PC-9 (cell line): Measurements from ENCODE around the gene SUSD5. TPM values are rescaled to one million over a fixed set of nuclear protein-coding genes. Genes with fewer than 3 reads are reported as not detected.
"Not testable (repeated sequence)": the region's sequence is repeated elsewhere in the genome, so short reads cannot be mapped to it uniquely, and the experiment has no call there.

Experiments
- BruUV-seq: library from RNA; stranded (reverse); fragments of 400-500 nt; replicated peaks from 2 replicates; lab custom pipeline; 2021; lab: Mats Ljungman, UMichigan
- CTCF ChIA-PET: fragments of 300-600 bp; sonication (Branson Sonifier 250); formaldehyde crosslinking; loops from one replicate; lab custom pipeline; 2022; ENCODE audit warnings: antibody characterized with exemption; lab: Charles Lee
- POLR2A ChIA-PET: fragments of 300-600 bp; sonication (Branson Sonifier 250); formaldehyde crosslinking; loops from one replicate; lab custom pipeline; 2022; ENCODE audit warnings: antibody characterized with exemption; ENCODE audit not compliant: unreplicated experiment; lab: Charles Lee
- DNase-seq, 2 experiments: peaks; one replicate each; pipeline versions ENCODE4 v3.0.0 to v3.0.0-alpha.2; 2015 to 2022; ENCODE audit warnings: mixed read lengths in 1 of 2
- H2AFZ ChIP-seq: fragments of 200-600 bp; sonication (generic); 2 replicates; pipeline ENCODE4 v1.8.1; 2017; ENCODE audit warnings: antibody characterized with exemption
- H3F3A ChIP-seq: fragments of 200-600 bp; sonication (generic); 2 replicates; pipeline ENCODE4 v1.8.1; 2017; ENCODE audit warnings: antibody characterized with exemption, mild to moderate bottlenecking, low read depth; ENCODE audit not compliant: insufficient read depth
- H3K27ac ChIP-seq: fragments of 200-600 bp; sonication (generic); 2 replicates; pipeline ENCODE4 v1.6.1; 2016; ENCODE audit warnings: mixed run types
- H3K27me3 ChIP-seq: fragments of 200-600 bp; sonication (generic); 2 replicates; pipeline ENCODE4 v1.6.1; 2016; ENCODE audit warnings: low read depth, mixed run types; ENCODE audit not compliant: insufficient read depth
- H3K36me3 ChIP-seq: fragments of 200-600 bp; sonication (generic); 2 replicates; pipeline ENCODE4 v1.6.1; 2016; ENCODE audit warnings: low read depth, mixed run types
- H3K4me1 ChIP-seq: fragments of 200-600 bp; sonication (generic); replicated peaks from 2 replicates; pipeline ENCODE4 v1.6.1; 2016; ENCODE audit warnings: mixed run types; ENCODE audit not compliant: insufficient read depth
- H3K4me2 ChIP-seq: fragments of 200-600 bp; sonication (generic); 2 replicates; pipeline ENCODE4 v1.6.1; 2017; ENCODE audit warnings: mixed run types
- H3K4me3 ChIP-seq: fragments of 200-600 bp; sonication (generic); 2 replicates; pipeline ENCODE4 v1.6.1; 2016; ENCODE audit warnings: mixed run types
- H3K79me2 ChIP-seq: fragments of 200-600 bp; sonication (generic); 2 replicates; pipeline ENCODE4 v1.6.1; 2017; ENCODE audit warnings: low read depth, mixed run types
- H3K9me2 ChIP-seq: fragments of 200-600 bp; sonication (generic); 2 replicates; pipeline ENCODE4 v1.8.1; 2017; ENCODE audit warnings: mild to moderate bottlenecking; ENCODE audit not compliant: insufficient read depth
- H3K9me3 ChIP-seq: fragments of 200-600 bp; sonication (generic); 2 replicates; pipeline ENCODE4 v1.8.1; 2016; ENCODE audit warnings: low read depth; ENCODE audit not compliant: insufficient read depth
- H4K20me1 ChIP-seq: fragments of 200-600 bp; sonication (generic); 2 replicates; pipeline ENCODE4 v1.8.1; 2017; ENCODE audit not compliant: insufficient read depth
- EZH2 ChIP-seq: fragments of 200-600 bp; sonication (generic); IDR thresholded peaks from 2 replicates; pipeline ENCODE4 v1.8.0; 2017; ENCODE audit warnings: antibody characterized with exemption, low read depth
- intact Hi-C: fragments of 100-400 bp; cut with micrococcal nuclease; formaldehyde crosslinking; loops from one replicate; pipeline ENCODE4 v1.10.0; 2022; ENCODE audit not compliant: unreplicated experiment
- total RNA-seq: library from RNA; stranded (reverse); gene quantifications from 2 replicates; pipeline ENCODE4 v1.2.3, GENCODE V29; 2021
- TF ChIP-seq, protein P1 (sequence below): fragments of 200-600 bp; sonication (generic); conservative IDR thresholded peaks from 2 replicates; pipeline ENCODE4 v1.6.1; 2017; ENCODE audit warnings: mixed run types, antibody characterized with exemption, mild to moderate bottlenecking, moderate library complexity

SUSD5 gene
- total RNA-seq, 1 experiment from 2014 or later = 0.35 TPM

DNA sequence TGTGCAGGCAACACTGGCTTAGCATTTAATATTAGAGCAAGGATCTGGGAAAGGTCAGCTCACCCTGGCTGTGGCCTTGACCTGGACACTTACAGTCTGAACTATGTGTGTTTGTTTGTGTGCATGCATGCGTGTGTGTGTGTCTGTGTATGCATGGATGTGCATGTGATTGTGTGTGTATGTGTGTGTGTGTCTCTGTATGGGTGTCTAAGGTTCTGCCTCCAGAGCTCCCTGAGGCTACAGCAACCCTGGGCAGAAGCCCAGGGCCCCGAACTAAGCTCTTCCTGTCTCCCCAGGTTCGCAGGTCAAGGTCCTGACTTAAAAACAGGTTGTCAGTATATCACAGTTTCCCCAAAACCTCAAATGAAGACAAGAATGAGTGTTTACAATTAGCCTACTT is 51.3 kb downstream of the SUSD5 start:
- H4K20me1 ChIP-seq = no peaks in the 10 kb centered on the region
- H3K9me3 ChIP-seq = no peaks in the 10 kb centered on the region
- H3K36me3 ChIP-seq = no peaks in the 10 kb centered on the region
- H3K27ac ChIP-seq = no peak overlapping the region
- DNase-seq = no peak
- no peak overlapping the region for H2AFZ ChIP-seq
- no peaks in the 10 kb centered on the region for H3K27me3 ChIP-seq
- BruUV-seq = no TSS peak
- ChIA-PET CTCF (no interaction called here), POLR2A (no interaction called here)
- H3K4me1 ChIP-seq = no peaks in the 10 kb centered on the region
- H3K4me2 ChIP-seq = no peak overlapping the region
- no peak overlapping the region for H3K4me3 ChIP-seq
- H3K79me2 ChIP-seq = no peaks in the 10 kb centered on the region
- intact Hi-C loops = no loop called here
- TF ChIP-seq, protein P1, sequence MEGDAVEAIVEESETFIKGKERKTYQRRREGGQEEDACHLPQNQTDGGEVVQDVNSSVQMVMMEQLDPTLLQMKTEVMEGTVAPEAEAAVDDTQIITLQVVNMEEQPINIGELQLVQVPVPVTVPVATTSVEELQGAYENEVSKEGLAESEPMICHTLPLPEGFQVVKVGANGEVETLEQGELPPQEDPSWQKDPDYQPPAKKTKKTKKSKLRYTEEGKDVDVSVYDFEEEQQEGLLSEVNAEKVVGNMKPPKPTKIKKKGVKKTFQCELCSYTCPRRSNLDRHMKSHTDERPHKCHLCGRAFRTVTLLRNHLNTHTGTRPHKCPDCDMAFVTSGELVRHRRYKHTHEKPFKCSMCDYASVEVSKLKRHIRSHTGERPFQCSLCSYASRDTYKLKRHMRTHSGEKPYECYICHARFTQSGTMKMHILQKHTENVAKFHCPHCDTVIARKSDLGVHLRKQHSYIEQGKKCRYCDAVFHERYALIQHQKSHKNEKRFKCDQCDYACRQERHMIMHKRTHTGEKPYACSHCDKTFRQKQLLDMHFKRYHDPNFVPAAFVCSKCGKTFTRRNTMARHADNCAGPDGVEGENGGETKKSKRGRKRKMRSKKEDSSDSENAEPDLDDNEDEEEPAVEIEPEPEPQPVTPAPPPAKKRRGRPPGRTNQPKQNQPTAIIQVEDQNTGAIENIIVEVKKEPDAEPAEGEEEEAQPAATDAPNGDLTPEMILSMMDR = no peak
- no peaks in the 10 kb centered on the region for H3K9me2 ChIP-seq
- H3F3A ChIP-seq = no peaks in the 10 kb centered on the region

DNA sequence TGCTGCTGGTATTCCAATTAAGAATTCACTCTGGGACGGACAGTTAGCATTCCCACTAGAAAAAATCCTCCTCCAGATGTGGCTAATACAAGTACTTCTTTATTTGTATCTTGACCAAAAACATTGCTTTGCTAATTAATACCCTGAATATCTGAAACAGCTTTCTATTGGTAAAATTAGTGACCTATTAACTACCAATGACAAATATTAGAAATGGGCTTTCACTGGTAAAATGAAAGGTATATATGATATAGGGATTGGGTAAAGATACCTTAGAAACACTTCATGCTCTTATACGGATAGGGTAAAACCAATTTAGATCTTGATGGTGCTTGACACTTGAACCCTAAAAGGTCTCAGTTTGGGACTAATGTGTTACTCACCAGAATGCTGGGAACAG is 52.5 kb downstream of the SUSD5 start:
- no peaks in the 10 kb centered on the region for H3K36me3 ChIP-seq
- no peaks in the 10 kb centered on the region for H3K79me2 ChIP-seq
- DNase-seq = no peak
- H3K27ac ChIP-seq = no peak overlapping the region
- ChIA-PET POLR2A (no interaction called here), CTCF (interaction anchor here (0.5 kb wide), 1 partner anchor 20 kb away, joined by 3 read pairs; no protein-coding TSS in a partner anchor)
- TF ChIP-seq, protein P1 = no peak
- TF ChIP-seq EZH2 = no peak
- H3K9me3 ChIP-seq = no peaks in the 10 kb centered on the region
- H3K4me1 ChIP-seq = no peaks in the 10 kb centered on the region
- H3K4me3 ChIP-seq = no peak overlapping the region
- H3F3A ChIP-seq = no peaks in the 10 kb centered on the region
- H3K27me3 ChIP-seq = no peaks in the 10 kb centered on the region
- H3K4me2 ChIP-seq = no peak overlapping the region
- H2AFZ ChIP-seq = no peak overlapping the region
- intact Hi-C loops = no loop called here
- no TSS peak for BruUV-seq
- H4K20me1 ChIP-seq = no peaks in the 10 kb centered on the region
- no peaks in the 10 kb centered on the region for H3K9me2 ChIP-seq

DNA sequence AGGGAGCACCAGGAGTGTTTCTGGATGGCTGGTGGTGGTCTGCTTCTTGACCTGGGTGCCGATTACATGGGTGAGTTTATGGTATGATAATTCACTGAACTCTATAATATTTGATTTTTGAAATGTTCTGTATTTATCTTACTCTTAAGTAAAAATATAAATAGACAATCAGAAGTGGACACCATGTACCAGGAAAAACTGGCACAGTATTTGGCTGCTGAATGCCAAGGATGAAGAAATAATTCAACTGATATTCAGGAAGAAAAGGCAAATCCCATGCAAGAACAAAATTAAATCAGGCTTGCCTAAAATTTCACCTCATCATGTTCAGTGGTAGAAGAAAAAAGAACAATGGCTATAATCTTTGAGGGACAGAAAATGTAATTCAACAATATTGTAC is 53.2 kb downstream of the SUSD5 start:
- Histone ChIP-seq H3K9me2 (no peaks in the 10 kb centered on the region), H3K4me1 (no peaks in the 10 kb centered on the region), H3K79me2 (no peaks in the 10 kb centered on the region), H3K27ac (no peak overlapping the region), H3K27me3 (no peaks in the 10 kb centered on the region), H3K4me3 (no peak overlapping the region), H3K4me2 (no peak overlapping the region), H3K36me3 (no peaks in the 10 kb centered on the region), H4K20me1 (no peaks in the 10 kb centered on the region), H3K9me3 (no peaks in the 10 kb centered on the region), H3F3A (no peaks in the 10 kb centered on the region), H2AFZ (no peak overlapping the region)
- CTCF ChIA-PET = no interaction called here
- TF ChIP-seq, protein P1 = no peak
- no peak for TF ChIP-seq EZH2
- intact Hi-C loops = no loop called here
- no peak for DNase-seq
- no TSS peak for BruUV-seq
- POLR2A ChIA-PET = no interaction called here

DNA sequence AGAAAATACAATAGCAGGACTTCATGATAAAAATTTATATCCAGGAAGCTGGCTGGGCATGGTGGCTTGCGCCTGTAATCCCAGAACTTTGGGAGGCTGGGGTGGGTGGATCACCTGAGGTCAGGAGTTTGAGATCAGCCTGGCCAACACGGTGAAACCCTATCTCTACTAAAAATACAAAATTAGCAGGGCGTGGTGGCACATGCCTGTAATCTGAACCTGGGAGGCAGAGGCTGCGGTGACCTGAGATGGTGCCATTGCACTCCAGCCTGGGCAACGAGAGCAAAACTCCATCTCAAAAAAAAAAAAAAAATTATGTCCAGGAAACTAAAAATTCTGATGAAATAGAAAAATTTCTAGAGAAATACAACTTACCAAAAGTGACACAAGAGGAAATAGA is 56.0 kb downstream of the SUSD5 start:
- H3K4me1 ChIP-seq, H3K9me3 ChIP-seq, H3K4me2 ChIP-seq, DNase-seq, H2AFZ ChIP-seq, H3F3A ChIP-seq, H3K9me2 ChIP-seq, POLR2A ChIA-PET, H3K36me3 ChIP-seq, CTCF ChIA-PET, H3K27me3 ChIP-seq, intact Hi-C loops, H3K79me2 ChIP-seq, BruUV-seq, H3K27ac ChIP-seq, H4K20me1 ChIP-seq, H3K4me3 ChIP-seq: not testable (repeated sequence)
